ENCODE measurements around the gene HOXD1.

HOXD1 gene

DNA sequence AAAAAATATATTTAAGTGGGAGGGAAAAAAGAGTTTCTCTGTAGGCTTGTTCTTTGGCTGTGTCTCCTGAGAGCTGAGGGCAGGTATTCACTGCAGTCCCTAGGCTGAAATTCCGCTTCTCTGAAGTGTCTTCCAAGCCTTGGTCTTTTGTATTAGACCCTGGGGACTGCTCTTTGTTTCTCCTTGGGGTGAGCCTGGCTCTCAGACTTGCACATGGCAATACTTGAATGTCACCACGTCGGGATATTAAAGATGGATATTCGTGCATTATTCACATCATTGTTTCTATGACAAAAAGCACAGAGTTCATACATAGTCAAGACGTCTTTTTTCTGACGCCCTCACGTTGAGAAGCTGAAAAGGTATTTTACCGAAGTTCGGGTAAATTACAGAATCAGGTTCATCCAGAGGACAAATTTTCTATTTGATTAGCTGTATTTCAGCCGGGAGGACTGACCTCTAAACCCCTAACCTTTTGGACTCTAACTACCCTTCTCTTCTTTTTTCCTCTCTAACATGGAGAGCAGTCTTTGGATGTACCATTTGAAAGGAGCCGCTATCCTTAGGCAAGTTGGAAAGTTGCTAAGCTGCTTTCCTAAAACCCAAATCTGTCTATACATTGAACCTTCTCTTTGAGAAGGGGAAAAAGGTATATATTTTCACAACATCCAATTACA, 33.8 kb upstream of the HOXD1 start:
- no peak for DNase-seq

DNA sequence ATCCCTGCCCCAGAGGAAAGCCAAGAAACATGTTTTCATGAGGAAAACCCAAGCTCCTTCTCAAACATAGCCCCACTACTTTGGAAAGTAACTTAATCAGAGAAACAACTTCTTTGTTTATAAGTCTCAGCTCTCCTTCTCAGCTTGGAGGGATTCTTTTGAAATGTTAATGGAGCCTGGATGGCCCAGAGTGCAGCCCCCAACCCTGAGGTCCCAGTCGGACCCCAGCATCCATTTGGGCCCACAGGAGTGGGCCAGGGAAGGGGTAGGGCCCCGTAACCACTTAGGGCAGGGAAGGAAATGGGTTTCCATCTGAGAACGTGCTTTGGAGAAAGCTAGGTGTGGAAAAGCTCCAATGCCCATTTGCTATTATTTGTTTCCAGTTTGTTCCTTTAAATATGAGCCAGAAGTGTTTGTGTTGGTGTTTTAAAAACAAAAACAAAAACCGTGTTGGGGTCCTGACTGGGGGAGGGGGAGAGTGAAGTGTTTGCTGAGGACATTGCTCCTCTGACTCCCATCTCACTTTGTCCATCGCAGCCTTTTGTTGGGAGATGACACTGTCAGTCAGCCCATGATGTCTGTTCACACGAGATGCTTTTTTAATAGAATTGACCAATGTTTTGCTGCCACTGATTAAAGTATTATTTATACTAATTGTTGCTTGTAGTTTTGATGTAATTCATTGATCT, 33.0 kb upstream of the HOXD1 start:
- no peak for DNase-seq

DNA sequence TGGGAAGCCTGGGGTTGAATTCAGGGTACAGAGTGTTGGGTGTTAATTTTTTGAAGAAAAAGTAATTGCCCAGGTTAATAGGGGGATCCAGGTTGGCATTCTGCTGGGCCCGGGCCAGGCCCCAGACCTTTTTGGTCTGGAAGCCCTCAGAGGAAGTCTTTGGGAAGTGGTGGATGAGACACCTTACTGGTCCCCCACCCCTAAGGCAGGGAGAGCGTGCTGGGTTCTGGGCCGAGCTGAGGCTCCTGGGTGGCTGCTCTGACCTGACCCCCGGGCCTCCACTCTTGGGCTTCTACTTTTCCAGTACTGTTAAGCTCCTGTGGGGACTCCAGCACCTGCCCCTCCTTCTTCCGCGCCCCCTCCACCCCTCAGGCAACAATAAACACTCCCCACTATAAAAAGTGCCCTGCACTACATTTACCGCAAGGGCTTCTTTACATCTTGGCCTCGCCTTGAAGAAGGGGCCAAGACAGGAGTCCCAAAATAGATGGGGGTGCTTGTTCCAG, 32.1 kb upstream of the HOXD1 start:
- no peak for DNase-seq

DNA sequence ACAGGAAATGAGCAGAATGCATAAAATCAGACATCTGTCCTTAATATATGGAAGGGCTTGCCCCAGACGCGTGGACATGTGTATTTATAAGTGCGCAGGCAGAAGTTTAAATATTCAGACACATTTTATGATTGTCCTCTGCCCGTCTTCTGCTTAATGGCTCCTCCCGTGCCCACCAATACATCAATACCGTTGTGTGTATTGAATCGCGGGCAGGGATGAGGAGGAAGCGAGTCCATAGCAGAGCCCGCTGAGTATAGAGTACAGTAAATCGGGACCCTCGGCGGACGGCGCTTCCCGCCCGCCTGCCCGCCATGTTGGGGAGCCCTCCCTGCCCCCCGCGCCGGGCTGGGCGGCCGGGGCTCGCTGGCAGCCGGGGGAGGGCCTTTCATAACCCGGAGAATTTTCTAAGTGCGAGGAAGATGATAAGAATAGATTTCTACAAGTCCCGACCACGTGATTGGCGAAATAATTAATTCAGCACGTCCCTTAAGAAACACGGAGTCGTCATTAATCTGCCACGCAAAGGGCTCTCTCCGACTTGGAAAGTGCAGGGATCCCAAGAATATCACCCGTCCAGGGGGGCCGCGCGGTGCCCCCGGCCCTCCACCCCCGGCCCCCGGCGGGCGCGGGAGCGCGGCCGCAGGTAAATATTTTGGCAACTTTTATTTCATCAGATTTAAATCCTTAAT, 31.5 kb upstream of the HOXD1 start, which contains the start of gene HOXD3:
Gene HOXD3 (plus strand): TSS at position 501 of the 692 bp plus-strand sequence. CDS start 11,808 bp downstream, outside the sequence.
- no peak for DNase-seq

DNA sequence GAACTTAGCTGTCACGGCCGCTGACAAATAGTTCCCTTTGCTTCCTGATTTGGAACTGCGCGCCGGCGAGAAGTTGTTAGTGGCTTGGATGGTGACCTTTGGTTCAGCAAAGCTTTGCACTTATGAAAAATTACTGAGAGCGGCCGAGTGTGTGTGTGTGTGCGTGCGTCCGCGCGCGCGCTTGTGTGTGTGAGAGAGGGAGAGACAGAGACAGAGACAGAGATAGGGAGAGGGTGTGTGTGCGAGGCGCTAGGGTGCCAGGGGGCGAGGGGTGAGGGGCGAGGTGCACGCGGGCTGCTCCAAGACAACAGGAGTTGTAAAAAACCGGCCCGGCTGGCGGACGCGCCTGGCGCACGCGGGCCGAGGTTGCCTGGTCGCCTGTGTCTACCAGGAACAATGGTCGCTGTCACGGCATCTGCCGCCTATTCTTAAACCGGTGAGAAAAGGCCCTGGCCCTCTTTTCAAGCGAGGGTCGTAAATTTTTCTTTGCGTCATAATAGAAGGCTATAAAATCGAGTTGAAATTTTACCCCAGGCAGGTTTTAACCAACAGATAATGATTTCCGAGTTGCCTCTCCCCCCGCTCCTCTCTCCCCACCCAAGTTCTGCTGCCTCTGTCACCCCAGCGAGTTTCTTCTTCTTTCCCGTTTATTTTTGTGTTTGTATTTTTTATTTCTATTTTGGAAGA, 30.8 kb upstream of the HOXD1 start:
- DNase-seq: no peak

DNA sequence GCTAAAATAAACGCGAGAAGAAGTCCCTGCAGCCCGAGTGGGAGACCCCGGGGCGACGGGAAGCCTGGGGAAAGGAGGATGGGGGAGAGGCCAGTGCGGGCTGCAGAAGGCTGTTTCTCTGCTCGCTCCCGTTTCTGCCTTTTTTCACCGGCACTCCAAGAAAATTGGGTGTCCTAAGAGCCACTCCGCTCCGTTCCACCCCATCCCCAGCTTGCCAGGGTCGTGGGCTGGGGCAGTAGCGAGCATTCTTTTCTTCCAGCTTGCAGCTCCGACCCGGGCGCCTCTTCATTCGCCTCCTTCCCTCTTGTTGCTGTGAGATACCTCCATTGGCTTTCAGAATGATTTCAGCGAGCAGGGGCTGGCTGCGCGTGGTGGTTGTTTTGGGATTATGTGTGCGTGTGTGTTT, 30.3 kb upstream of the HOXD1 start:
- no peak for DNase-seq

DNA sequence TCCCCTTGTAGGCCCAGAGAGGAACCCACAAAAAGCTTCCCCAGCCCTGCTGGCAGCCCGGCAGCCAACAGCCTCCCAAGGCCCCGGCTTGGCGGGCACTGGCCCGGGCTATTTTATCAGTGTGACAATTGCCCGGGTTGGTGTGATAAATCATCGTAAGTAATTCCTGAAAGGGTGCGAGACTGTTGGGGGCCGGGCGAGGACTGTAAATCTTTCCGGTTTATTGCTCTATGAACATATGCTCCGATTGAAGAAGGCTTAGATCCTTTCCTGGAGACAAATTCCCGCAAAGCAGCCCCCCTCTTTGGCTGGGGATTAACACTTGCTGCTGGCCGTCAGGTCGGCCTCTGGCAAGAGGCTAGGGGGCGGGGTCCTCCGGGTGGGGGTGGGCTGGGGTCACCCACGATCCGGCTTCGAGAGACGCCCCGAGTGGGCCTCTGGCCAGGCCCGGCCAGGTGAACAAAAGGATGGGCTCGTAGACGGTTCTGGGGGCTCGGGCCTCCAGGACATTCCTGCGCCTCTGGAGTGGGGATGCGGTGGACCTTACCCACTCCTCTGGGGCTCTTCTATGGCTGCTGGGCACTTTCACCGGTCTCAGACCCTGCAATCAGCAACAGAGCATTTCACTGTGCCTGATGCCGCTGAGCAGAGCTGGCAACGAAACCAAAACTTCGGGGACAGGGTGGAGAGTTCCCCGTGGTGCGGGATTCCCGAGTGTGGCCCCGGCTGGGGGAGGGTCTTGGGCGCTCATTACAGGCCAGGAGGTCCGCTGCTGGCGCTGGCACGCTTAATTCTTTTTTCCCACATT, 29.4 kb upstream of the HOXD1 start:
- DNase-seq: no peak

DNA sequence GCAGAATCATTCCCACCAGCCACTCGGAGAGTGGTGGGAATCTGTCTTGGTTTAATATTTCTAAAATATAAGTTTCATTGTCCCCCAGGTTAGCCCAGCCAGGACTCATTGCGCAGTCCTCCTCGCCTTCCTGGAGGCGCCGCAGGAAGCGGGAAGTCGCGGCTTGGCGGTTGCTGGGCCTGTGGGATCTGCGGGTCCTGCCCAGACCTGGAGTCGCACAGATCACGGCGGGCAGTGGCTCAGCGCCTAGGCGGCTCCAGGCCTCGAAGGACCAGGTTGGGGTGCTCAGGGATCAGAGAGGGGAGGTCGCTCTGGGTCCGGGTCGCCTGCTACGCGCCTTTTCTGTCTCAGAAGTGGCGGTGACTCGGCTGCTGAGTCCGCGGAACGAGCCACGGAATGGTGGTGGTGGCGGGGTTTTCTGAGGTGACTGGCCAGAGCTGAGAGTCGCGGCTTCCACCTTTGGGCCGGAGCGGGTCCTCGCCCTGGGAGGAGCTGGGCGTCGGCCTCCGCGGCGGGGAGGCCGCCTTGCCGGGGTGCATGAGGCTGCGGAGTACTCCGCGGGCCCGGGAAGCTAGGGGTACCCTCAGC, 28.7 kb upstream of the HOXD1 start:
- DNase-seq: no peak

DNA sequence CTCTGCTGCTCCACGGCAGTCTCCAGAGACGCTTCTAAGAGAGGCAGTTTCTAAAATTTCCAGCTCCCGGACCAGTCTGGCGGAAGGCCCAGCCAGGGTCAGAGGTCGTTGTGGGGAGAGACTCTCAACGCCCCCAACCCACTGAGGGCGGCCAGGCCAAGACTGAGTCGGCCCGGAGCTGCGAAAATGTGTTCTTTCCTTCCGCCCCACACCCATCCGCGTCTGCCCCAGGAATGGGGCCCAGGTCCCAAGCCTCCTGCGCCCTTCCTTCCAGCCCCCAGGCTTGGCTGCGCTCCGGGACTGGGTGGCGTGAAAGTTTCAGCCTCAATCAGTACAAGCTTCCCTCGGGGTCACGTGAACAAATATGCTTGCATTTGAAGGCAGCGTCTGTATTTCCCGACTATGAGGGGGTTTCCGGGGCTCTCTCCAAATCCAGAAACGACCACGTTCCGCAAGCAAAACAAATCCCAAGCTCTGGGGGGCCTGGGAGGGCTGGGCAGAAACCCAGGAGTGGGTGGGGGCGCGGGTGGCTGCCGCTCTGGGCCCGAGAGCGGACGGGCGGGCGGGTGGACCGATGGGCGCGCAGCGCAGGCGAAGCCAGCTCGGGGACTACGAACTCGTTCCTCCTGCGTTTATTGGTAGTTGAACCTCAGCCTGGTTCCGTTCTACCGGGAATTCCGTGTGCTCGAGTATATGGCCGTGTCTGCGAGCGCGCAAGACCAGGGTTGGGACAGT, 28.1 kb upstream of the HOXD1 start:
- DNase-seq: no peak

DNA sequence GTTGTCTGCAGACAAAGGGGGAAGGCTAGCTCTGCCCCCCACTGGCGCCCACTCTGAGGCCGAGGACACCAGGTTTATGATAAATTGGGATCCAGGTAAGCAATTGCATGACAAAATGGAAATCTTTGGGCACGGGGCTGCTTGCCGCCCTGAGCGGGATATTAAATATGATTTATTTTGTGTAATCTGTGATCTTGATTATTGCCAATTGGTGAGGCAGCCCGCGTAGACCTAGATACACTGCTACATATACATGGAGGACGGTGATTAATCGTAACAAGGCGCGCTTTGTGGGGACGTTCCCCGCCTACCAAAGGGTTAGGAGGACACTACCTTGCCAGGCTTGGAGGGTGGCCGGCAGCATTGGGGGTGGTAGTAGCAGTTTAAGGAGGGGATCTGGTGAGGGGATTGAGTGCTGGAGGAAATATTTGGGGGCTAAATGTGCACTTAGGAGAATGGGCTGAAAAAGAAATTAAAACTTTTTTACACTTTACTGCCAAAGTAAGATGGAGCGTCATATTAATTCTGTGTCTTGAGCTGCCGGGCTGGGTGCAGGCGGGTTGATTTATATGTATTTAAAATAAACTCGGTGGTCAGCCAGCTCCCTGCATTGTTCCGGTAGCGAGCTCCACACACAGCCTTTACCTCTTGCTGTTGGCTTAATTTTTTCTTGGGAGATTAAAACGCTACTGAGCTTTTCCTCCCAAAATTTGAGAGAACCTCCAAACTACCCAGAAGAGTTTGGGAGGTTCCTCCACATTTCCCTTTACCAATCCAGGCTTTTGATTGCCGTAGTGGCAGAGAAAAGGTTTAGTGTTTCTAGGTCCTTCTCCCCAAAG, 27.3 kb upstream of the HOXD1 start:
- DNase-seq: no peak

DNA sequence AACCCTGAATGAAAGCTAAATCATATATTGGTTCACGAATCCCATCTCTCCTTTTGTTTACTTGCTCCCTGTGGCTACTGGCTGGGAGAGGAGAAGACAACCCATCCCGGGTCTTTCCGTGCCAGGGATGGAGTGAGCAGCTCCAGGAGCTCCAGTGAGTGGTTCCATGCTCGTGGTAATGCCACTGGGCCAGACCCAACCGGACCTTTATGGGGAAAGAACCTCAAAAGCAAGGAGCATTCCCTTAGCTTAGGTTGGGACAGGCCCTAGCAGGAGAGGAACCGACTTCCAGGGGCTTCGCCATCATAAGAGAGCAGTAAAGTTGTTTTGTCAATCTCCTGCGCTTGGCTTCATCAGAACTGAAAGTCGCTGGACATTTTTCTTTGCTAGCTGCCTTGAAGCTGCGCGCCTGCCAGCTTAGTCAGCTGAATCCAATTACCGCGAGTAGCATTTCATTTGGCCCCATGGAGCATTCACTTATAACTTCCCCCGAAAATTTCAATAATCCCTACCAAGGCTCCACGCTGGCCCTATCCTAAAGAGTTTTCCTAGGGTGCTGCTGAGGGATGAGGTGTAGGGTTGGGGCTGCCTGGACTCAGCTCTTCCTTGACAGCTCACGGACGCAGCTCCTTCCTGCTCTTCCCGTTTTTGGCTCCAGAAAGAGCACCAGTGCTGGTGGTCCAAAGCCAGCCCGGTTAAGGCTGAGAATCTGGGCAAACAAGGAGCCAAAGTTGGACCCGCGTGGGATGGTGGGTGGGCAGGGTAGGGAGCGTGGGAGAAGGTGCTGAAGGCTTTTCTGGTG, 26.4 kb upstream of the HOXD1 start:
- DNase-seq: no peak

DNA sequence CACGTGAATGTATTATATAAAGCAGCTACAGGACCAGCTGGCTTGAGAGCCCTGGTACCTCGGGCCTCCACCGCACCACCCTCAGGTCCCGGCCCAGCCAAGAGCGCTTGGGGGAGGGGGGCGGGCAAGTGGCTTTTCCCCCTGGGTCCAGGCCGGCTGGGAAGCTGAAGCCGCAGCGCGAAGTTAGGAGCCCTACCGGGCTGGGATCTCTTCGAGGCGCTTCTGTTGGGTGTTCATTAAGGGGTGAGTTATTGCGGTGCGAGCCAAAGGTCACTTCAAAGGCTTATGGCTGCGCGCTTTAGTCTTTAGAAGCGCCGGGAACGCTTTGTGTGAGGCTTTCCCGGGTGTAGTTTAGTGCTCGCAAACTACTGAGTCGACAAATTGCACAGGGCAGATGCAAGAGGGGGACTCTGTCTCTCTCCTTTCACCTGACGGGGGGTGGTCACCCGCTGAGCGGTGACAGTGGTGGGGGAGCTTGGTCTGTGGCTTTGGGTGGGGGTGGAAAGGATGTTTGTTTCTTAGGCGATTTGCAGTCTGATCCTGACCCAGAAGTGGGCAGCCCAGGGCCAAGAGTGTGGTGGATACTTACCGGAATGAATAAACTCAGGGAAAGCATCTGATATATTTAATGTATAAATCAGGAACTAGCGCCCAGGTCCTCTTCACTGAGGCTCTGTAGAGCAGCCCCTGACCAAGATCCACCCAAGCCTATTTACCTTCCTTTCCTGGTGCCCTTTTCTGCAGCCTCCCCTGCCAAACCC, 25.4 kb upstream of the HOXD1 start:
- no peak for DNase-seq

DNA sequence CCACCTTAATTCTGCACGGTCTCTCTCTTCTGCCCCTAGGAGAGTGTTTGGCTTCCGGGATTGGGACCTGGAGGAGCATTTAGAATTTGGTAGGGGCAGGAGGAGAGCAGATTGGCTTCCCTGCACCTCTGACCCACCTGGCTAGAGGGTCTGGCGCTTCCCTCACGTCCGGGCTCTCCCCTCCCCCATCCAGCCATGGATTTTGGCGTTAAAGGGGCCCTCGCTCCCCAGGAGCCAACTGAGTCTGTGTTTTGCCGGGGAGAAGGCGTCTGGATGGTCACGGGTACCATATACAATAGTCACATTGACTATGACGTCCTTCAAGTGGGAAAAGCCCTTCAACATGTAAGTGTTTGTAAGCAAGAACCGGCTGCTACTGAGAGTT, 24.8 kb upstream of the HOXD1 start:
- DNase-seq: no peak

DNA sequence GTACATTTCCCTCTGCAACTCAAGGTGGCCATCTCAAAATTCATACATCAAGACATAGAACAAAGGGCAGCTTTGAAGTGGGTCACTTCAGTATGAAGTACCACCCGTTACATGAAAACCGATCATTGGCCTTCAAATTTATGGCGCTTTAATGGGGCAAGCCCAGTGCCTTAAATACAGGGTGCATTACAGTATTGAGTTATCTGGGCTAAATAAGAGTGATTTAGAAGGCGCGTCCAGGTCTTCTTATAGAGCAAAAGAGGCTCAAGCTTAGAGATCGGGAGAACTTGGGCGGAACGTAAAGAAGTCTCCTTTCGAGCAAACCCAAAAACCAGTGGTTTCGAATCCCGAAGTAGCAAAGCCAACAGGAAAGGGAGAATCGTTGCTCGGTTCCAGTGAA, 24.3 kb upstream of the HOXD1 start:
- no peak for DNase-seq

DNA sequence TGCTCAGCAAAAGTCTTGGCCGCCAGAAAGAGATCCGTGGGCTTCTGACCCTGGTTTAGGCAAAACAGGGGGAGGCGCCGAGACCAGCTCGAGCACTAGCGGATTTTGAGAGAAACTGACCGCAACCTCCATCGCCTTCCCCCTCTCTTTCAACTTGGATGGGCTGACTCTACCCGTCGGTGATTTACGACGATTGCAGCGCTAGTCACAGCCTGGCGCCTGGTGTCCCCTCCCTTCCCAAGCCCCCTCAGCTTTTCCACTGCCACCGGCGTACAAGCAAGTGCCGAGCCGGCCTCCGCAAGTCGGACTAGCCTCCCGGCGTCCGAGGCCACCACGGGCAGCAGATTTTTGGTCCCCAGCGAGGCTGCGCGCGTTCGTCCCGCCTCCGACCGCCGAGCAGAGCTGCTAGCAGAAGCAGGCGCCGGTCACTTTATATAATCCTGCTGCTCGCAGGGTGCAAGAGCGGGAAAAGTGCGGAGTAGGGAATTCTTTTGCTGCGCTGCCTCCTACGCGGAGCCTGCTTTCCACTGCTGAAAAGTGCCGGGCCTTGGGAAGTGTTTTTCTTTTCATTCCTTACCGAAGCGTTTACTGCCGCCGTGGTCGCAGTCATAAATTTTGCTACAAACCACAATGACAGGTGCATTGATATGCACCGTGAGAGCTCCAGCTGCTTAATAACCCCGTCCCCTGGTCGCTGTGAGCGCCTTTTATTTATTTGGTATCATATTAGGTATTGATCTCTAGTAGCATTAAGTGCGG, 23.7 kb upstream of the HOXD1 start:
- DNase-seq: no peak

DNA sequence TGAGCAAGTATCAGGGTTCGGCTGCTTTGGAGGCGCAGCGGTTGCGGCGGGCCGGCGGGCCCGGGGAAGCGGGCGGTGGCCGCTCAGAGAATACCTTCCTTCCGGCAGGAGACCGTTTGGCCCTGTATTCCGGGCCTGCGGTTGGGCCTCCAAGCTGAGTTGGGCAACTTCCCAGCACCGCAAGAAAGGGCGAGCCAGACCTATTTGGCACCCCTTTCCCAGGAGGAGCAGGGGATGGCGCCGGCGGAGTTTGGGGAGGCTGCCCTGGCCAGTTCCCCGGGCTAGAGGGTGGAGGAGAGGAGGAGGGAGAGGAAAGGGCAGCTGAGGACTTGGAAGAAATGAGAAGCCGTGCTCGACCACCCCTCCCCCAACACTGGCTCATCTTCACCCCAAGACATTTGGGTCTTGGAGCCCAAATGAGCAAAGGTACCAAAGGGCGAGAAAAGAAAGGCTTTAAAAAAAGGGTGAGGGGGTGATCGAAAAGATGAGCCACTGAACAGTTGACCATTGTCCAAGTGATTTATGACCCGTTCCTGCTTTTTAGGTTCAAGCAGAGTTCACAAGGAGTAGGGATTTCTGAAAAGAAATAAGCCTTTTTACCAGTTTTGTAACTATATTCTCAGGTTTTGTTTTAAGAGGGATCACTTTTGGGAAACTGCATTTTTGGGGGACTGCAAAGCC, 23.0 kb upstream of the HOXD1 start:
- DNase-seq: no peak

DNA sequence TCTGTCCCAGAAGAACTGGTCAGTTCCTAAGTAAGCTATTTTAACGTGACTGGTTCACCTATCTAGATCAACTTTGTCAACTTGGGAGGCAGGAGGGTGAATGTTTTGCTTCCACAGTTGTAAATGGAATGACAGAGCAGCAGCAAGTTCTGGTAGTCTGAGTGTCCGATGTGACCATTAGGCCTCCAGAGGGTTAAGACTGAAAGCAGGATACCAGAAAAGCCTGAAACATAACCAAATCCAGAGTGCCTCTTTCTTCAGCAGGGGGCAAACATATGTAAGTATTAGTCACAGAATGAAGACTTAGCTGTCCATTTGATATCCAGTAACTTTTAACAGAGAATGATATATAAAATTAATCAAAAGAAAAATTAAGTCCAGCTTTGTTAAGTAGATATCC, 22.2 kb upstream of the HOXD1 start:
- no peak for DNase-seq
